OCI-LY1 (cell line): ENCODE data around the gene PRKCB.
"Not testable (repeated sequence)": the region's sequence is repeated elsewhere in the genome, so short reads cannot be mapped to it uniquely, and the experiment has no call there.

ENCODE experiments used
- CTCF ChIP-seq: fragments of 200-600 bp; sonication (generic), shearing (Covaris generic); IDR thresholded peaks from 2 replicates; pipeline ENCODE4 v1.5.1; 2017; ENCODE audit warnings: mild to moderate bottlenecking, antibody characterized with exemption, low read length, moderate library complexity, mixed read lengths
- EZH2 ChIP-seq: fragments of 200-600 bp; sonication (generic), shearing (Covaris generic); IDR thresholded peaks from 2 replicates; pipeline ENCODE4 v1.8.0; 2017; ENCODE audit warnings: borderline replicate concordance, mixed run types, mild to moderate bottlenecking, antibody characterized with exemption, low read length, moderate library complexity, mixed read lengths

- not testable (repeated sequence) for TF ChIP-seq CTCF, EZH2
These were observed 179.2 kb downstream of the PRKCB start for GRCh38 chr16:24014955-24015354.
